T-helper 1 cell treated with Interleukin-12 subunit alpha and Interleukin-12 subunit beta and Interleukin-4 antibody, amounts not matched to agents 30 ng/mL and 1 ng/mL, for 36 hours (primary cell): ENCODE measurements around the gene NNAT. TPM values are rescaled to one million over a fixed set of nuclear protein-coding genes. Genes with fewer than 3 reads are reported as not detected.
"Not testable (repeated sequence)": the region's sequence is repeated elsewhere in the genome, so short reads cannot be mapped to it uniquely, and the experiment has no call there.

Experiments
- intact Hi-C: fragments of 100-400 bp; cut with micrococcal nuclease; formaldehyde crosslinking; loops from one replicate; pipeline ENCODE4 v1.15.1; 2024
- total RNA-seq: library from RNA; stranded (reverse); gene quantifications from 2 replicates; pipeline ENCODE4 v1.2.3, GENCODE V29; 2022

The NNAT gene, protein sequence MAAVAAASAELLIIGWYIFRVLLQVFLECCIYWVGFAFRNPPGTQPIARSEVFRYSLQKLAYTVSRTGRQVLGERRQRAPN
- not detected in 2 replicates for total RNA-seq

GRCh38 chr20:37521061-37521771 is at the start of gene NNAT:
NNAT (plus strand) TSS chr20:37521250; CDS start chr20:37521332, 82 bp downstream.
- intact Hi-C loops: no loop called here

DNA sequence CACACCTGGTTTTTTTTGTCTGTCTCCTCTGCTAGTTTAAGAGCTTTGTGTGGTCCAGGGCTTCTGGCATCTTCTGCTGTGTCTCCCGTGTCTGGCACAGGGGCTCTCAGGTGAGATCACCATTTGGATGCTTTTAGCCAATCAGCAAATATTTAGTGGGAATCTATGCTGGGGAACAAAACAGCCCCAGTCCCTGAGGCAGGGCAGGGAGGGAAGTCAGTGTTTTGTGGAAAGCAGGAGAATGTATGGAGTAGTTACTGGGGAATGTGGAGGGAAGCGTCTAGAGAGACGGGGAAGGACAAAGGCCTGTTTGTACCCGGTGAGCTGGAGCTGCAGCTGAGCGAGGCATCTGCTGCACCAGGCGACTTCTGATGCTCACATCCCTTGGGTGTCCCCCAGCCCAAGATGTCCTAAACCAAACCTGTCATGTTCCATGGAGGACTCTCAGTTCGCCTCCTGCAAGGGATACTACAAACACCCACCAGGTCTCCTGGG is 49.3 kb upstream of the NNAT start:
- intact Hi-C loops: loop anchor here (1.0 kb wide), 1 partner anchor 41 kb away; no protein-coding TSS in a partner anchor

DNA sequence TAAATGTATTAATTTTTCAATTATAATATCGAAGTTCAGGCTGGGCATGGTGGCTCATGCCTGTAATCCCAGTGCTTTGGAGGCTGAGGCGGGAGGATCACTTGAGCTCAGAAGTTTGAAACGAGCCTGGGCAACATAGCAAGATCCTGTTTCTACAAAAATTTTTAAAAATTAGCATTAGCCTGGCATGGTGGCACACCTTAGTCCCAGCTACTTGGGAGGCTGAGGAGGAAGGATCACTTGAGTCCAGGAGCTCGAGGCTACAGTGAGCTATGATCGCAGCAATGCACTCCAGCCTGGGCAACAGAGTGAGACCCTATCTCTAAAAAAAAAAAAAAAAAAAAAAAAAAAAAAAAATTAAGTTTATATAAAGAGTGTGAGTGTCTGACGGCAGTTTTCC is 48.6 kb upstream of the NNAT start:
- intact Hi-C loops: loop anchor here (1.0 kb wide), 1 partner anchor 40 kb away; no protein-coding TSS in a partner anchor

DNA sequence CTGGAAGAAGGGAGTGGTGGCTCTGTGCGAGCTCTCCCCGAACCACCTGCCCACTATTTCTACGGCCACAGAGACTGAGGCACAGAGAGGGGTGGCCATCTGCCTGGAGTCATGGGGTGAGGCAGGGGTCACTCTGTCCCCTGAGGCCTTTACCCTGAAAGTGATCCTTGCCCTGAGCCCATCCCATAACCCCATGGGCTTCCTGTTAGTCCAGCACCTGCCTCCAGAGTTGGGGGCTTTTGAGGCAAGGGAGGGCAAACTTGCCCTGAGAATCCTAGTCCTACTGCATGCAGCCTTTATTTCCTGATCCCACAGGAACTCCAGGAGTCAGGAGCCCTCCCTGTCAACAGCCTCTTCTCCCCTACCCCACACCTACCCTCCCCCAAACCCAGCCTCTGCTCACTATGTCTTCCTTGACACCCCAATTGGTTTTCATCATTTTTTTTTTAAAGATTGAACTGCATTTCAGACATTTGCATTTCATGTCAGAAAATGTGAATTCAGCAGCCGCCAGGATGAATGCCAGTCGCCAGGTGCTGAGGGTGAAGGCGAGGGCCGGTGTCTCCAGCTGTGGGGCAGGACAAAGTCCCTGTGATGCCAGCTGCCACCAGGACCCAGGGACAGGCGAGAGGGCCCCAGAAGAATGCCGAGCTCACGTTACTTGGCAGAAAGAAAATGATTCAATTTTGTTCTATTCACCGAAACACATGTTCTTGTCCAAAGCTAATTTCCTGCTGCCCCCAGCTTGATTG is 47.6 kb upstream of the NNAT start:
- intact Hi-C loops: no loop called here

DNA sequence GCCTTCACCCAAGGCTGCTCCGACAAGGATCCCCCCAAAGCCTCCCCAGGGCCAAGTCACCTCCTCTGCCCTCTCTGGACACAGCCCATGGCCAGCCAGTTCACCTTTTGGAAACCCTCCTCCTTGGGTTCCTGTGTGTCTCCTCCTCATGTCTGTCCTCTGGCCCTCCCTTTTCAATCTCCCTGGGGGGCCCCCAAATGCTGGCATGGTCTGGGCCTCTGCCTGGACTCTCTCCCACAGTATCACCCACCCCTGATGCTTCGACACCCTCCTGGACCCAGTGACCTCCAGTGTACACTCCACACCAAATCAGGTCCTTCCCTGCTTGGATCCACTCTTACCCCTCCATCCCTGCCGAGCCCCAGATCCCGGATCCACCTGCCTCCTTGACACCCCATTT is 46.7 kb upstream of the NNAT start:
- intact Hi-C loops: no loop called here

DNA sequence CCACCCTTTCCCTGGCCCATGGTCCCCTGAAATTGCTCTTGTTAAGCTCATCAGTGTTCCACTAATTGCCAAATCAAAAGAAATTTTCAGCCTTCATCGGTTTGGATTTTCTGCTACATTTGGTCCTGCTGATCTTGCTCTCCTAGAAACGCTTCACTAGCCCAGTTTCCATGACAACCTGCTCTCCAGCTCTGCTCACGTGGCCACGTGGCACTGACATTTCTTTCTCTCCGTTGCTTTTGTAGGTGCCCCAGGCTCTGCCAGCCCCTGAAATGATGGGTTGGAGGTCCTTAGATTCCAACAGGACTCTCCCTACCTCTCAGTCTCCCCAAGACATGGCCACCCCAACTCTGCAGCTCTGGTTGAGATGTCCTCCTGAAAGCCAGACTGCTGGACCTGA is 45.8 kb upstream of the NNAT start:
- intact Hi-C loops: no loop called here

GRCh38 chr20:37477041-37477440 is 44.0 kb upstream of the NNAT start:
- intact Hi-C loops: no loop called here

DNA sequence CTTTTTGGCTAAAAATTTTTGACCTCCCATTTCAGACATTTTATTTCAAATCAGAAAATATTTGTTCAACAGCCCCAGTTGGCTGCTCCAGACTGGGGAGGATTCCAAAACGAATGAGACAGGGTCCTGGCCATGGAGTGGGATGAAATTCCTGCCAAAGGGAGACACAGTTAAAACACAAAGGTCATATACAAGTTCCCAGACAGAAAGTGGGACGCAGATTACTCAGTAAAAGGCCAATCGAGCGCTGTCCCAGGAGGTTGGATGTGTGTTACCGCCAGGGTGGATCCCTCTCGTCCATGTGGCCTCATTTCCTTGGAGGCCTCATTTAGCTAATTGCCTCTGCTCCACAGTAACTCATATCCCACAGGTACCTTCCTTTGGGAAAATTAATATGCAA is 41.8 kb upstream of the NNAT start:
- intact Hi-C loops: no loop called here

DNA sequence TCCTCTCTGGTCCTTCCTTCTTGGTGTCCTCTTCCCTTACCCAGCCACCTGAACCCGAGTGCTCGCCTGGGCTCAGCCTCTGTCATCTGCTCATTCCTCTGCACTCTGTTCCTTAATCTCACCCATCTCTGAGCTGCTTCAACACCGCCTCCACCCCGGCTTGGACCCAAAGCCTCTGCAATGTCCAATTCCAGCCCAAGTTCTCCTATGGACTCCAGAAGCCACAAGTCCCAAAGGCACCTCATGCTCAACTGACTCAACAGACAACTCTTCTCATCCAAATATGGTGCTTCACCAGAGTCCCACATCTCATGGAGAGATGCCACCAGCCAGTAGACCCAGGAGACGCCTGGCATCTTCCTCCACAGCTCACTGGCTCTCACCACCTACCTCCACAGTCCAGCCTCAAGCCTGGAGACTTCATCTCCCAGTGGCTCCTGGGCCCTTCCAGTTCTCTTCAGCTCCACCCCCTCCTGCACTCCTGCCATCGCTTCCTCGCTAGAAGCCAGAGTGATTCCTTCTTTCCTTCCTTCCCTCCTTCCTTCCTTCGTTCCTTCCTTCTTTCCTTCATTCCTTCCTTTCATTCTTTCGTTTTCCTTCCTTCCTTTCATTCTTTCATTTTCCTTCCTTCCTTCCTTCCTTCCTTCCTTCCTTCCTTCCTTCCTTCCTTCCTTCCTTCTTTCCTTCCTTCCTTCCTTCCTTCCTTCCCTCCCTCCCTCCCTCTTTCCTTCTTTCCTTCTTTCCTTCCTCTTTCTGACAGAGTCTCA is 40.9 kb upstream of the NNAT start:
- intact Hi-C loops: no loop called here

DNA sequence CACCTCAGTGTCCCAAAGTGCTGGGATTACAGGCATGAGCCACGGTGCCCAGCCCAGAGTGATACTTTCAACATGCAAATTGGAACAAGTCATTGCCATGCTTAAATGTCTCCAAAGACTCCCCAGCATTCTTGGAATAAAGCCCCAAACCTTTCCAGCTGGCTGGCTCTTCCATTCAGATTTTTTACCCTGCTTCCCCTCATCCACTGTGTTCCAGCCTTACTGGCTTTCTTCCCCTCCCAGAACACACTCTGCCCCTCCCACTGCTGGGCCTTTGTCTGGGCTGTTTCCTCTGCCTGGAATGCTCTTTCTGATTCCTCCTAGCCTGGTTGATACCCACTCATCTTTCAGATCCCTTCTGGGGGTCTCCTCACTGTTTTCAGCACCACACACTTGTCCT is 40.1 kb upstream of the NNAT start:
- intact Hi-C loops: no loop called here

GRCh38 chr20:37481610-37482009 is 39.4 kb upstream of the NNAT start:
- intact Hi-C loops: no loop called here

DNA sequence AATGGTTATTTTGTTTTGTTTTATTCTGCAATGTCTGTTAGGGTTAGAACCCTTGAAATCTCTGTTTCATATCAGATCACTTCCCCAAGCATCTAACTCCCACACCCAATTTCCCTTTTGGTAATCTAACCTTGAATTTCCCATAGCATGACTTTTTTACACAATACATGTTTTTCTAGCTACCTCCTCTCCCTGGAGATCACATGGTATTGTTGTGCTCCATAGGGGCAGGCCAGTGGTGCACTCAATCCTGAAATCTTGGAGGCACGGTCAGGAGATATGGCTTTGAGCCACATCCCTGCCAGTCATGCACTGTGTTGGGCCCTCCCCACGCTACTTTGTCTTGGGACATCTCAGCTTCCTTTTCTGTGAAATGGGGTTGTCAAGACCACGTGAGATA is 36.7 kb upstream of the NNAT start:
- intact Hi-C loops: no loop called here

- intact Hi-C loops: not testable (repeated sequence)
These were observed 34.8 kb upstream of the NNAT start for GRCh38 chr20:37486209-37486608.

- intact Hi-C loops: no loop called here
These were observed 30.2 kb upstream of the NNAT start for GRCh38 chr20:37490663-37491350.

DNA sequence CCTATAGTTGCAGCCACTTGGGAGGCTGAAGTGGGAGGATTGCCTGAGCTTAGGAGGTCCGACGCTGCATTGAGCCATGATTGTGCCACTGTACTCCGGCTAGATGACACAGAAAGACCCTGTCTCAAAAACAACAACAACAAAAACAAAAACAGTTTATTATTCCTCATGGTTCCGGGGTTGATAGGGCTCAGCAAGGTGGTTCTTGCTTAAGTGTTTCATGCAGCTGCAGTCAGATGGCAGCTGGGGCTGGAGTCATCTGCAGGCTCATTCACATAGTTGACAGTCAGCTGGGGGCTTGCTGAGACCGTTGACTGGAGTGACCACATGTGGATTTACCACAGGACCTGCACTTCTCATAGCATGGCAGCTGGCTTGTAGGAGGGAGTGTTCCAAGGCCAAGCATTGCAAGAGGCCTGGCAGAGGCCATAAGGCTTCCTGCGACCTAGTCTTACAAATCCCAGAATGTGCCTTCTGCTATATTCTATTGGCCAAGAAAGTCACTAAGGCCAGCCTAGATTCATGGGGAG is 28.9 kb upstream of the NNAT start:
- intact Hi-C loops: no loop called here

DNA sequence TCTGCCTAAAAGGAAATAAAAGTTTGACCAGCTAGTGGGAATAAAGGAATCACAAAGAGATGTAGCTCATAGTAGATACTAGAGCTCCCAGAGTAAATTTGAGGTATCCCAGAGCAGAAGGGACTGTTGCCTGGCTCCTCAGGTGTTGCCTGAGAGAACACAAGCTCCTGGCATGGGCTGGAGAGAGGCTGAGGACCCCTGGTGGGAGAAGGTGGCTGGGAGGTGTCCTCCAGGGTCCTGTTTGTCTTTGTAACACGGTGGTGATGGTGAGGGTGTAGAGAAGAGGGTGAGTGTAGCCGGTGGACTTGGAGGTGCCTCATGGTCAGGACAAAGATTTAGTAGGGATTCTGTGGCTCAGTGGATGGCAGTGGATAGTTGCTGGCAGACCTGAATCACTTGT is 28.1 kb upstream of the NNAT start:
- intact Hi-C loops: no loop called here

GRCh38 chr20:37494301-37494700 is 26.7 kb upstream of the NNAT start:
- intact Hi-C loops: no loop called here

GRCh38 chr20:37494796-37495195 is 26.3 kb upstream of the NNAT start:
- intact Hi-C loops: no loop called here

DNA sequence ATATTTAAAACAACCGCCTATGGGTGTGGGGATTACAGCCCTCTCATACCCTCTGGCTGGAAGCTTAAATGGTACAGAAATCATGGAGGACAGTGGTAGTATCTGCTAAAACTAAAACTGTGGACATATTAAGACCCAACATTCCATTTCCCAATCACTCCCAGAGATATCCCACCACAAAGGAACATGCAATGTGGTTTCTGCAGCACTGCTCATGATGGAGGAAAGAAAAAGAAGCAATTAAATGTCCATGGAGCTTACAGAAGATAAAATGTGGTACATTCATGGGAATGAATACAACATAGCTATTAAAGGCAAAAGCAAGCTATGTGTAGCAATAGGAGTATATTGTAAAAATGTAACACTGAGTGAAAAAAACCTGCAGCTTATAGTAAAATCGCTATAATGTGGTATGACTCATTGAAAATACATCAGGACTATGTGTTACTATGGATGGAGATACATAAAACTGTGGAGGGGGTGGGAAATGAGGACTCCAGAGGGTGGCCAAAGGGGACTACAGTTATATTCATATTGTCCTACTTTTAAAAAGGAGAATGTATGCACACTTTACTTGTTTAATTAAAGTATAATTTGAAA is 22.9 kb upstream of the NNAT start:
- intact Hi-C loops: no loop called here

- intact Hi-C loops: no loop called here
These were observed 20.7 kb upstream of the NNAT start for GRCh38 chr20:37500311-37500710.
